GM23338 (cell line): ENCODE measurements around the gene UST.

ENCODE experiments used
- CREB1 ChIP-seq: fragments of 250-450 bp; sonication (Bioruptor Pico); IDR thresholded peaks from 2 replicates; pipeline ENCODE4 v1.5.0; 2020; ENCODE audit warnings: low read depth, mild to moderate bottlenecking, moderate library complexity
- EZH2 ChIP-seq: fragments of 200-600 bp; sonication (generic); IDR thresholded peaks from one replicate; pipeline ENCODE4 v1.8.0; 2017; ENCODE audit warnings: antibody characterized with exemption, mild to moderate bottlenecking, low read depth; ENCODE audit not compliant: unreplicated experiment
- EZH2phosphoT487 ChIP-seq: fragments of 200-600 bp; sonication (generic); IDR thresholded peaks from one replicate; pipeline ENCODE4 v1.8.1; 2018; ENCODE audit warnings: antibody characterized with exemption; ENCODE audit not compliant: unreplicated experiment
- JUNB ChIP-seq: IDR thresholded peaks from one replicate; pipeline ENCODE4 v1.6.1; 2016; ENCODE audit warnings: antibody characterized with exemption; ENCODE audit not compliant: unreplicated experiment
- NANOG ChIP-seq: IDR thresholded peaks from 2 replicates; pipeline ENCODE4 v1.6.1; 2016; ENCODE audit warnings: antibody characterized with exemption, borderline replicate concordance
- POLR2AphosphoS5 ChIP-seq: IDR thresholded peaks from 2 replicates; pipeline ENCODE4 v1.6.1; 2016; ENCODE audit warnings: antibody characterized with exemption, low read depth
- ZNF114 ChIP-seq: fragments of 250-450 bp; sonication (Bioruptor Pico); IDR thresholded peaks from 2 replicates; pipeline ENCODE4 v1.5.0; 2020; ENCODE audit warnings: mild to moderate bottlenecking, moderate library complexity
- ZNF331 ChIP-seq: fragments of 250-450 bp; sonication (Bioruptor Pico); IDR thresholded peaks from 2 replicates; pipeline ENCODE4 v1.5.0; 2020; ENCODE audit warnings: low read depth, mild to moderate bottlenecking, moderate library complexity
- TF ChIP-seq, protein P1 (sequence below): IDR thresholded peaks from one replicate; pipeline ENCODE4 v1.6.1; 2018; ENCODE audit warnings: antibody characterized with exemption; ENCODE audit not compliant: unreplicated experiment
- TF ChIP-seq, protein P2 (sequence below), 2 experiments: fragments of 200-600 bp in 1 of 2; sonication (generic) in 1 of 2; conservative IDR thresholded peaks; 2 replicates each; pipeline versions ENCODE4 v1.5.1 to v1.6.1; 2016 to 2017; ENCODE audit warnings: antibody characterized with exemption in 2 of 2, low read depth in 2 of 2, mild to moderate bottlenecking in 2 of 2, moderate library complexity in 1 of 2
- TF ChIP-seq, protein P3 (sequence below): fragments of 250-450 bp; sonication (Bioruptor Pico); IDR thresholded peaks from 2 replicates; pipeline ENCODE4 v1.5.0; 2020; ENCODE audit warnings: mild to moderate bottlenecking, moderate library complexity
- TF ChIP-seq, protein P4 (sequence below): IDR thresholded peaks from 2 replicates; pipeline ENCODE4 v1.6.1; 2016; ENCODE audit warnings: antibody characterized with exemption

DNA sequence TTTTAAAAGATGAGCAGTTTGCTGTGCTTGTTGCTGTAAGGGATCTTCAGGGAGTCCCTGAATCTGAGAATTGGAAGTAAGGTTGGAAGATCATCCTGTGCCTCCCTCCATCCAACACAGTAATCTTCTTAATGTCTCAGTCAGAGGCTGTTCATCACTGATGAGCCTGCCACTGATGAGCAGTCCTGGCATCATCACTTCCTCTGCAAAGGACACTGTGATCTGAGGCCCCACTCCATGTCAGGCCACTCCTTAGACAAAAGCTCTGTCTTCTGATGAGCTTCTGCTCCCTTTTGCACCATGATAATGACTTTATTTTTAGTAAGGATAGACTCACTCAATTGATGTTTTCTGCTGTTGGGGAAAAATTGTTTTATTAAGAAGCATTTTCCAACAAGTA is 121.0 kb downstream of the UST start:
- TF ChIP-seq, protein P1, sequence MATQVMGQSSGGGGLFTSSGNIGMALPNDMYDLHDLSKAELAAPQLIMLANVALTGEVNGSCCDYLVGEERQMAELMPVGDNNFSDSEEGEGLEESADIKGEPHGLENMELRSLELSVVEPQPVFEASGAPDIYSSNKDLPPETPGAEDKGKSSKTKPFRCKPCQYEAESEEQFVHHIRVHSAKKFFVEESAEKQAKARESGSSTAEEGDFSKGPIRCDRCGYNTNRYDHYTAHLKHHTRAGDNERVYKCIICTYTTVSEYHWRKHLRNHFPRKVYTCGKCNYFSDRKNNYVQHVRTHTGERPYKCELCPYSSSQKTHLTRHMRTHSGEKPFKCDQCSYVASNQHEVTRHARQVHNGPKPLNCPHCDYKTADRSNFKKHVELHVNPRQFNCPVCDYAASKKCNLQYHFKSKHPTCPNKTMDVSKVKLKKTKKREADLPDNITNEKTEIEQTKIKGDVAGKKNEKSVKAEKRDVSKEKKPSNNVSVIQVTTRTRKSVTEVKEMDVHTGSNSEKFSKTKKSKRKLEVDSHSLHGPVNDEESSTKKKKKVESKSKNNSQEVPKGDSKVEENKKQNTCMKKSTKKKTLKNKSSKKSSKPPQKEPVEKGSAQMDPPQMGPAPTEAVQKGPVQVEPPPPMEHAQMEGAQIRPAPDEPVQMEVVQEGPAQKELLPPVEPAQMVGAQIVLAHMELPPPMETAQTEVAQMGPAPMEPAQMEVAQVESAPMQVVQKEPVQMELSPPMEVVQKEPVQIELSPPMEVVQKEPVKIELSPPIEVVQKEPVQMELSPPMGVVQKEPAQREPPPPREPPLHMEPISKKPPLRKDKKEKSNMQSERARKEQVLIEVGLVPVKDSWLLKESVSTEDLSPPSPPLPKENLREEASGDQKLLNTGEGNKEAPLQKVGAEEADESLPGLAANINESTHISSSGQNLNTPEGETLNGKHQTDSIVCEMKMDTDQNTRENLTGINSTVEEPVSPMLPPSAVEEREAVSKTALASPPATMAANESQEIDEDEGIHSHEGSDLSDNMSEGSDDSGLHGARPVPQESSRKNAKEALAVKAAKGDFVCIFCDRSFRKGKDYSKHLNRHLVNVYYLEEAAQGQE = no peak
- TF ChIP-seq, protein P2, sequence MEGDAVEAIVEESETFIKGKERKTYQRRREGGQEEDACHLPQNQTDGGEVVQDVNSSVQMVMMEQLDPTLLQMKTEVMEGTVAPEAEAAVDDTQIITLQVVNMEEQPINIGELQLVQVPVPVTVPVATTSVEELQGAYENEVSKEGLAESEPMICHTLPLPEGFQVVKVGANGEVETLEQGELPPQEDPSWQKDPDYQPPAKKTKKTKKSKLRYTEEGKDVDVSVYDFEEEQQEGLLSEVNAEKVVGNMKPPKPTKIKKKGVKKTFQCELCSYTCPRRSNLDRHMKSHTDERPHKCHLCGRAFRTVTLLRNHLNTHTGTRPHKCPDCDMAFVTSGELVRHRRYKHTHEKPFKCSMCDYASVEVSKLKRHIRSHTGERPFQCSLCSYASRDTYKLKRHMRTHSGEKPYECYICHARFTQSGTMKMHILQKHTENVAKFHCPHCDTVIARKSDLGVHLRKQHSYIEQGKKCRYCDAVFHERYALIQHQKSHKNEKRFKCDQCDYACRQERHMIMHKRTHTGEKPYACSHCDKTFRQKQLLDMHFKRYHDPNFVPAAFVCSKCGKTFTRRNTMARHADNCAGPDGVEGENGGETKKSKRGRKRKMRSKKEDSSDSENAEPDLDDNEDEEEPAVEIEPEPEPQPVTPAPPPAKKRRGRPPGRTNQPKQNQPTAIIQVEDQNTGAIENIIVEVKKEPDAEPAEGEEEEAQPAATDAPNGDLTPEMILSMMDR (conservative IDR thresholded peaks at IDR 0.05; ENCODE audit: low read depth in 2 of 2) = no peak
- TF ChIP-seq EZH2 (no peak), CREB1 (CRISPR knock-in tag) (no peak), POLR2AphosphoS5 (no peak), JUNB (no peak), EZH2phosphoT487 (no peak), NANOG (no peak), ZNF114 (CRISPR knock-in tag) (no peak), ZNF331 (no peak)
- TF ChIP-seq, protein P3, sequence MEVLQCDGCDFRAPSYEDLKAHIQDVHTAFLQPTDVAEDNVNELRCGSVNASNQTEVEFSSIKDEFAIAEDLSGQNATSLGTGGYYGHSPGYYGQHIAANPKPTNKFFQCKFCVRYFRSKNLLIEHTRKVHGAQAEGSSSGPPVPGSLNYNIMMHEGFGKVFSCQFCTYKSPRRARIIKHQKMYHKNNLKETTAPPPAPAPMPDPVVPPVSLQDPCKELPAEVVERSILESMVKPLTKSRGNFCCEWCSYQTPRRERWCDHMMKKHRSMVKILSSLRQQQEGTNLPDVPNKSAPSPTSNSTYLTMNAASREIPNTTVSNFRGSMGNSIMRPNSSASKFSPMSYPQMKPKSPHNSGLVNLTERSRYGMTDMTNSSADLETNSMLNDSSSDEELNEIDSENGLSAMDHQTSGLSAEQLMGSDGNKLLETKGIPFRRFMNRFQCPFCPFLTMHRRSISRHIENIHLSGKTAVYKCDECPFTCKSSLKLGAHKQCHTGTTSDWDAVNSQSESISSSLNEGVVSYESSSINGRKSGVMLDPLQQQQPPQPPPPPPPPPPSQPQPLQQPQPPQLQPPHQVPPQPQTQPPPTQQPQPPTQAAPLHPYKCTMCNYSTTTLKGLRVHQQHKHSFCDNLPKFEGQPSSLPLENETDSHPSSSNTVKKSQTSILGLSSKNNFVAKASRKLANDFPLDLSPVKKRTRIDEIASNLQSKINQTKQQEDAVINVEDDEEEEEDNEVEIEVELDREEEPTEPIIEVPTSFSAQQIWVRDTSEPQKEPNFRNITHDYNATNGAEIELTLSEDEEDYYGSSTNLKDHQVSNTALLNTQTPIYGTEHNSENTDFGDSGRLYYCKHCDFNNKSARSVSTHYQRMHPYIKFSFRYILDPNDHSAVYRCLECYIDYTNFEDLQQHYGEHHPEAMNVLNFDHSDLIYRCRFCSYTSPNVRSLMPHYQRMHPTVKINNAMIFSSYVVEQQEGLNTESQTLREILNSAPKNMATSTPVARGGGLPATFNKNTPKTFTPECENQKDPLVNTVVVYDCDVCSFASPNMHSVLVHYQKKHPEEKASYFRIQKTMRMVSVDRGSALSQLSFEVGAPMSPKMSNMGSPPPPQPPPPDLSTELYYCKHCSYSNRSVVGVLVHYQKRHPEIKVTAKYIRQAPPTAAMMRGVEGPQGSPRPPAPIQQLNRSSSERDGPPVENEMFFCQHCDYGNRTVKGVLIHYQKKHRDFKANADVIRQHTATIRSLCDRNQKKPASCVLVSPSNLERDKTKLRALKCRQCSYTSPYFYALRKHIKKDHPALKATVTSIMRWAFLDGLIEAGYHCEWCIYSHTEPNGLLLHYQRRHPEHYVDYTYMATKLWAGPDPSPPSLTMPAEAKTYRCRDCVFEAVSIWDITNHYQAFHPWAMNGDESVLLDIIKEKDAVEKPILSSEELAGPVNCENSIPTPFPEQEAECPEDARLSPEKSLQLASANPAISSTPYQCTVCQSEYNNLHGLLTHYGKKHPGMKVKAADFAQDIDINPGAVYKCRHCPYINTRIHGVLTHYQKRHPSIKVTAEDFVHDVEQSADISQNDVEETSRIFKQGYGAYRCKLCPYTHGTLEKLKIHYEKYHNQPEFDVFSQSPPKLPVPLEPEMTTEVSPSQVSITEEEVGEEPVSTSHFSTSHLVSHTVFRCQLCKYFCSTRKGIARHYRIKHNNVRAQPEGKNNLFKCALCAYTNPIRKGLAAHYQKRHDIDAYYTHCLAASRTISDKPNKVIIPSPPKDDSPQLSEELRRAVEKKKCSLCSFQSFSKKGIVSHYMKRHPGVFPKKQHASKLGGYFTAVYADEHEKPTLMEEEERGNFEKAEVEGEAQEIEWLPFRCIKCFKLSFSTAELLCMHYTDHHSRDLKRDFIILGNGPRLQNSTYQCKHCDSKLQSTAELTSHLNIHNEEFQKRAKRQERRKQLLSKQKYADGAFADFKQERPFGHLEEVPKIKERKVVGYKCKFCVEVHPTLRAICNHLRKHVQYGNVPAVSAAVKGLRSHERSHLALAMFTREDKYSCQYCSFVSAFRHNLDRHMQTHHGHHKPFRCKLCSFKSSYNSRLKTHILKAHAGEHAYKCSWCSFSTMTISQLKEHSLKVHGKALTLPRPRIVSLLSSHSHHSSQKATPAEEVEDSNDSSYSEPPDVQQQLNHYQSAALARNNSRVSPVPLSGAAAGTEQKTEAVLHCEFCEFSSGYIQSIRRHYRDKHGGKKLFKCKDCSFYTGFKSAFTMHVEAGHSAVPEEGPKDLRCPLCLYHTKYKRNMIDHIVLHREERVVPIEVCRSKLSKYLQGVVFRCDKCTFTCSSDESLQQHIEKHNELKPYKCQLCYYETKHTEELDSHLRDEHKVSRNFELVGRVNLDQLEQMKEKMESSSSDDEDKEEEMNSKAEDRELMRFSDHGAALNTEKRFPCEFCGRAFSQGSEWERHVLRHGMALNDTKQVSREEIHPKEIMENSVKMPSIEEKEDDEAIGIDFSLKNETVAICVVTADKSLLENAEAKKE (CRISPR knock-in tag) = no peak
- TF ChIP-seq, protein P4, sequence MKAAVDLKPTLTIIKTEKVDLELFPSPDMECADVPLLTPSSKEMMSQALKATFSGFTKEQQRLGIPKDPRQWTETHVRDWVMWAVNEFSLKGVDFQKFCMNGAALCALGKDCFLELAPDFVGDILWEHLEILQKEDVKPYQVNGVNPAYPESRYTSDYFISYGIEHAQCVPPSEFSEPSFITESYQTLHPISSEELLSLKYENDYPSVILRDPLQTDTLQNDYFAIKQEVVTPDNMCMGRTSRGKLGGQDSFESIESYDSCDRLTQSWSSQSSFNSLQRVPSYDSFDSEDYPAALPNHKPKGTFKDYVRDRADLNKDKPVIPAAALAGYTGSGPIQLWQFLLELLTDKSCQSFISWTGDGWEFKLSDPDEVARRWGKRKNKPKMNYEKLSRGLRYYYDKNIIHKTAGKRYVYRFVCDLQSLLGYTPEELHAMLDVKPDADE = no peak
